HPDE6-E6E7 (cell line): ENCODE measurements around the gene RFX2.
"Not testable (repeated sequence)": the region's sequence is repeated elsewhere in the genome, so short reads cannot be mapped to it uniquely, and the experiment has no call there.

ENCODE experiments used
- DNase-seq: peaks from one replicate; pipeline ENCODE4 v3.0.0; 2011; ENCODE audit warnings: missing footprints; ENCODE audit errors: extremely low spot score

The RFX2 gene

GRCh38 chr19:6074709-6075403 is 35.4 kb downstream of the RFX2 start:
- DNase-seq, result no peak

- no peak for DNase-seq
These were observed 36.2 kb downstream of the RFX2 start for GRCh38 chr19:6073858-6074708.

- DNase-seq, result not testable (repeated sequence)
These were observed 37.1 kb downstream of the RFX2 start for GRCh38 chr19:6073233-6073632.

- DNase-seq, result no peak
These were observed 38.4 kb downstream of the RFX2 start for GRCh38 chr19:6071875-6072274.

DNA sequence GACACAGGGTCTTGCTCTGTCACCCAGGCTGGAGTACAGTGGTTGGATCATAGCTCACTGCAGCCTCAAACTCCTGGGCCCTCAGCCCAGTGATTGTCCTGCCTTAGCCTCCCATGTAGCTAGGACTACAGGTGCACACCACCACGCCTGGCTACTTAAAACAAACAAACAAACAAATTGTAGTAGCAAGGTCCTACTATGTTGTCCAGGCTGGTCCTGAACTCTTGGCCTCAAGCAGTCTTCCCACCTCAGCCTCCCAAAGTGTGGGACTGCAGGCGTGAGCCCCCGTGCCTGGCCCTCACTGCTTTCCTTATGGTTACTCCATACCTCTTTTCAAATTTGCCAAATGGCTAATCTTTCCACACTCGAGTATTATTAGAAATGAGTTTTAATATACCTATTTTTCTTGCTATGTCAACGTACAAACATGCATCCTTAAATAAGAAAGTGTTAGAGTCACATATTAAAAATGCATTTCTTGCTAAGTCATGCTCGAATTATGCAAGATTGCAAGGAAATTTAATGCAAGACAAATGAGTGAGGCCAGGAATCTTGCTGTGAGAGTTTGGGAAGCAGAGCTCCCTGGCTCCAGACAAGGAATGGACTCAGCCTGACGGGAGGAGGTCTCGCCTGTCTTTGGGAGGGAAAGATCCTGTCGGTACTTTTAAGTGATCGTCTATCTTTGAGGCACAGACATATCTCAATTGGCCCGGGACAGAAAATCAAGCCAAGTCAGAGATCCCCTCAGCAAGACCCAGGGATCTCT is 39.4 kb downstream of the RFX2 start:
- no peak for DNase-seq

- DNase-seq, result no peak
These were observed 40.1 kb downstream of the RFX2 start for GRCh38 chr19:6070207-6070681.

GRCh38 chr19:6069268-6069791 is 41.0 kb downstream of the RFX2 start:
- DNase-seq, result no peak

- no peak for DNase-seq
These were observed 41.6 kb downstream of the RFX2 start for GRCh38 chr19:6068711-6069110.

DNA sequence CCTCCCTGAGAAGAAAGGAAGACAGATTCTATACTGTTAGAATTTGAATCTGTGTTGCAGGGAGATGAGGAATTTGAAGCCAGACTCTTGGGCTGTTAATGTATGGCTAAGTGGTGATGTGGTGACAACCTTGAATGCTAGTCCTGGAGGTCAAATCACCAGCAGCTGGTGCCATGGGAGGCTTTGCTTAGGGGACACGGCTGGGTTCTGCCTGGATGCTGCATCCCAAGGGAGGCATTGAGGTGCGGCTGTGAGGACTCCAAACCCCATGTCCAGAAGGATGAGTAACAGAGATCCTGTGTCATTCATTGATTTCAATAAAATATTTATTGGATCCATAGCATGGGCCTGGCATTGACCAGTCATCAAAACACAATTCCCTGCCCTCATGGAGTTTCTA is 42.3 kb downstream of the RFX2 start:
- no peak for DNase-seq

- DNase-seq, result no peak
These were observed 43.3 kb downstream of the RFX2 start for GRCh38 chr19:6066661-6067646.

DNA sequence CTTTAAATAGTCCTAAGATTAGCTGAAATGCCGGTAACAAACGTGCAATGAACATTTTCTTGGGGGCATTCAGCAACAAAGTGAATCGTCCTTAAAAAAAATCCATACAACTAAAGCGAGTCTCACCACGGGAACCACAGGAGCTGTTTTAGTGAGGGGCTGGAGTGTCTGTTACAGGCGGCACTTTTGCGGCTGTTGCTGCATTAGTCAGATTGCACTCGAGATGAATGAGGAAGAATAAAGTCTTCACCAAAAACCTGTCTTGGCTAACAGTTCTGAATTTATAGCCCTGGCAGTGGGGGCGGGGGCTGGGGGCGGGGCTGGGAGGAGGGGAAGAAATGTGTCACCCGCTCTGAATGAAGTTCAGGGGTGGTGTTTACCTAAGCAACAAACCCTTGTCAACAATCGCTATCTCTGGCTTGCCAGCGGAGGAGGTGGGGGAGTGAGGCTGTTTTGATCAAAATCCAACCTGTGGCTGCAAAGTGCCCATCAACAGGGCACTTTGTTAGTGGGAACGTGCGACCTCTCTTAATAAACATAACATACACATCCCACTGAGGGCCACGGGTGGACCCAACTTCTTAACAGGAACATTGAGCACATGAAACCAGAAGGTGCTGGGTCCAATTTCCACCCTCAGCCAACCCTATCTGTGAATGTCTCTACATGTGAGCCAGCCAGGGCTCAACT is 44.5 kb downstream of the RFX2 start:
- DNase-seq, result no peak

DNA sequence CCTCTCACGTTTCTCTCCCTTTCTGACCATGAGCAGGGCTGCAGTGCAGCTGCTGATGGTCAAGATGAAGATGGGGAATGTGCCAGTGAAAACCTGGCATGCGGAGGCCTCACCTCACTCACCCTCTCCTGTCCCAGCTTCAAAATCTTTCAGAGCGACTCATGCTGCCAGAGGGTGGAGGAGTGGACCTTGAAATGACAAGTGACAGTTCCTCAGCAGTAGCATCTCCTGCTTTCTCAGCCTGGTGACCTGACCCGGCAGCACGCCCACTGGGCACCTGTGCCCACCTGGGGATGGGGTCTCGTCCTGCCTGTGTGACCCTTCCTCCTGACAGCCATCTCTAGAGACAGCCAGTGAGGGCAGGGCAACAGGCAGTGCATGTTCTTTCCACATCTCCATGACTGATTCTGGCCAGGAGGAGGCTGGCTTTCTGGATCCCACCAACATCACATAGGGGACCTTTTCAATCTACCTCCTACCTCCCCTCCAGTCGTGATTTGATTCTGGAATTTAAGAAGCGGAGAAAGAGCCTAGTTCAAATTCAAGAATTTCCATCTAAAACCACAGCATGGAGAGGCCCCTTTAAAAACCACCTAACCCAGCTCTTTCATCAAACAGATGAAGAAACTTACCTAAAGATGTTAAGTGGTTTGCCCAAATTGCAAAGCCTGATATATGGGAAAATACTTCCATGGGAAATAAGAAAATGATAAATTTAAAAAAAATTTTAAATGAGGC is 45.8 kb downstream of the RFX2 start:
- no peak for DNase-seq

DNA sequence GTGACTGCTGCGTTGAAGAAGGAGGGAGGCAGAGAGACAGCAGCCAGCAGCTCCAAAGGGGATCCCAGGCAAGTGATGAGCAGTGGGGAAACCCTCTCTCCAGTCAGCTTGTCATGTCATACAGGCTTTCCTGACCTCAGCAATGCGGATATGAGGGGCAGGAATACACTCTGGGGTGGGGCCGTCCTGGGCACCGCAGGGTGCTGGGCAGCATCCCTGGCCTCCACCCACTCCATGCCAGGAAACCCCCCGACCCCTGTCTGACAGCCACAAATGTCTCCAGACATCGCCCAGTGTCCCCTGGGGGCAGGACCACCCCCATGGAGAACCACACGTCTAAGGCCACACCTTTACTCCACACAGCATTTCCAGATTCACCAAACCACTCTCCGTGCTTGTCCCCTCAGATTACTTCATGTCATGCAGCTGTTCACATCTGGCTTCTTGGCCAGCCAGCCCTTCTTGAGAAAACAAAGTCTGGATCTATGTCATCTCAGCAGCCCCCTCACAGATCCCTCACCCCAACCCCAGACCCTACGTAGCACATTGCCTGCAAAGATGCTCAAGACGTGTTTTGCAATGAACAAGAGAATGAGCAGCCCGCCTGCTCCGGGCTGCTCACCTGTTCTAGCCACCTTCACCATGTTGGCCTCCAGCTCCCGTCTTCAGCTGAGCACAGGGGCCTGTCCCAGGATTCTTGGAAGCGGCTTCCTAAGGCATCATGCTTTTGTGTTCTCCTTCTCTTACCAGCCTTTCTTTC is 46.5 kb downstream of the RFX2 start:
- DNase-seq, result no peak

DNA sequence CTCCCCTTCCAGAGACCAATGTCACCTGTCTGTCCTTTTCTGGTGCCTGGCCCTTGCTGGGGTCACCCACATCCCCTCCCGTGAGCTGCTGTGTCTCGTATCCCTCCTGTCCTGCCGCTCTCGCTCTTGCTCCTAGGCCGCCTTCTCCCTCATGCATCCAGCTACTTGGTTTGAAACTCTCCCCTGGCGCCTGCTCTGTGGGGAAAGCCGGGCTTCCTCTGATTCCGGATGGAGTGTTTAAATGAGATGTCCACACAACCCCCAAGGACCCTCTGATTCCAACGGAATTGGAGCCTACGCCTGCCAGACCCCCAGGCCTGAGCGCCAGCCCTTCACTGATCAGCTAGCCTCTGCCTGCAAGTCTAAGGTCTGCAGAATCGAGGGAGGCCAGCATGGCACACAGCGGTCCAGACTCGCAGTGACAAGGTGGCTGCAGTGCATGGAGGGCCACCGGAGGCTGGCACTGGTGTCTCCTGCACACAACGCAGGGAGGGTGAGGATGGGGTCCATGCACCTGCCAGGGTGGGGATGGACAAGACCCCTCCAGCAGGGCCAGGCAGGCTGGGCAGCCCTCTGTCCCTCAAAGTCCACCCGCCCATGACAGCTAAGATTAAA is 47.2 kb downstream of the RFX2 start:
- no peak for DNase-seq

DNA sequence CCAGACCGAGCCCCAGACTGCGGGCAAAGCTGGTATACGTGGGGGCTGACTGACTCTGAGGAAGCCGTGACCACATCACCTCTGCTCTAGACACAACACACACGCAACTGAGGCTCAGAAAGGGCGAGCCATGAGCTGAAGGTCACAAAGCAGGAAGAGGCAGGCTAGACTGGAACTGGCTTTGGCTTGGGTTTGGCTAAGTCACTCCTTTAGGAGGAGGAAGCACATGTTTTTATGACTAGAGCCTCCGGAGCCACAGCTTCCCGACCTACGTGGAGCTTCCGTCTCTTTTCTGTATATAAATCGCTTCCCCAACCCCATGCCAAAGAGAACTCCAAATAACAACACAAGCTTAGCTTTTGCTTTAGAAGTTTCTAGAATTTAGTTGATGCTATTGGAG is 48.0 kb downstream of the RFX2 start:
- no peak for DNase-seq

DNA sequence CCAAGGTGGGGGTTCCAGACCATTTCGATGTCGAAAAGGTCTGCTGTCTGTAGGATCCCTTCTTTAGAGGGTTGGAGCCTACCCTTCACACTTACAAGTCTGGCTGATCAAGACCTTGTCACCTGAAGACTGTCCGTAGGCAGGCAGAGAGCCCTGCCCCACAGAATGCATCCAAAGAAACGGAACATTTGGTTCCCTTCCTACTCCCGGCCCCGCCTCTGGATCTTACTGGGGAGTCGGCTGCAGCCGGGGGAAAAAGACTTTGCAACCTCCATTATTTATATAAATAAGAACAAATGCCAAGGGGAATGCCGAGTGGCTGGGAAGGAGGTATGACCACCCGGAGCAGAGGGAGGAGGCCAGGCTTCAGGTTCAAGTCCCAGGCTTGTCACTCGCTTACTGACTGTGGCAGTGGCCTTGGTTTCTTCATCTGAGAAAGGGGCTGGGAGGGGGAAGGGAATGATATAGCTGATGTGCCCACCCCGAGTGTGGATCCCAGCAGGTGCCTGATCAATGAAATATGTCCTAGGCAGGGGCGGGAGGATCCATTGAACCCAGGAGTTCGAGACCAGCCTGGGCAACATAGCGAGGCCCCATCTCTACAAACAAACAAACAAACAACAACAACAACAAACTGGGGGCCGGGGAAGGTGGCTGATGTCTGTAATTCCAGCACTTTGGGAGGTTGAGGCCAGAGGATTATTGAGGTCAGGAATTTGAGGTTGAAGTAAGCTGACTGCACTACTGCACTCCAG is 48.7 kb downstream of the RFX2 start:
- no peak for DNase-seq

DNA sequence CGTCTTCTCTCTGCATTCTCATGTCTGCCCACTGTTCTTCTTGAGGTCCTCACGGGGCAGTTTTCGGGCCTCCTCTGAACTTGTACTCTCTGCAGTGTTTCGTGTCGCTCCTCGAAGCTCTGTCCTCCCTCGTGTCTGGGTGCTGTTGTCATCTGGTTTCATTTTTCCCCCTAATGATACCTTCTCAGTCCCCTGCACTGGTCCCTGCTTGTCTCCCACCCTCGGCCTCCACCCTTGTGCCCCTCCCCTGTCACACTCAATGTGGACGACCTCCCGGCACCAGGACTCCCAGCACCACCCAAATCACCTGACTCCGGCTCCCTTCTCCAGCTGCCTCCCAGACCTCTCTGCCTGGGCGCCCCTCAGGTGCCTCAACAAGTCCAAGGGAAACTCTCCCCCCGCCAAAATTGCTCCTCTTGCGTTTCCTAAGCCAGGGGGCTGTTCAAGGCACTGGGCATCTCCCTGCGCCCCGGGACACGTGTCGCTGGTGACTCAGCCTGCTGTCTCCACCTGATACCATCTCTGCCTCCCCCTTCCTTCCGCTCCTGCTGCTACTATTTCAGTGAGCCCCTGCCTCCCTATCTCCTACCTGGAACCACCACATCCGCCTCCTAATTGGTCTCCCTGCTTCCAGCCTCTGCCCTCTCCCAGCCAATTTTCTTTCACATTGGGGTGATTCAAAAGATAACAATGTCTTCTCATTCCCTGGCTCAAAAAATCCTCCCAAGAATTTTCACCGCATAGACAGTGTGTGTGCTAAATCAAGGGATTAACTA is 49.5 kb downstream of the RFX2 start:
- DNase-seq, result no peak
